Large intestine (tissue), 3 donors: ENCODE results near the gene TRAP1. TPM values are rescaled to one million over a fixed set of nuclear protein-coding genes. Genes with fewer than 3 reads are reported as not detected.

Source experiments
- DNase-seq, 2 donors: peaks; one replicate each; pipeline versions ENCODE4 v3.0.0 to v3.0.0-alpha.2; 2013
- H3K27ac ChIP-seq: one replicate; pipeline ENCODE4 v1.5.1; 2013; ENCODE audit warnings: low read length
- H3K27me3 ChIP-seq: 2 replicates; pipeline ENCODE4 v1.6.1; 2013; ENCODE audit warnings: low read length; ENCODE audit not compliant: control insufficient read depth, insufficient read depth
- H3K36me3 ChIP-seq: 2 replicates; pipeline ENCODE4 v1.6.1; 2013; ENCODE audit warnings: low read length; ENCODE audit not compliant: control insufficient read depth, insufficient read depth
- H3K4me1 ChIP-seq: one replicate; pipeline ENCODE4 v1.6.1; 2013; ENCODE audit warnings: low read length; ENCODE audit not compliant: control insufficient read depth, insufficient read depth
- H3K4me3 ChIP-seq: one replicate; pipeline ENCODE4 v1.5.1; 2013; ENCODE audit warnings: low read length
- H3K9me3 ChIP-seq: one replicate; pipeline ENCODE4 v1.6.1; 2013; ENCODE audit warnings: mild to moderate bottlenecking, low read depth, low read length, moderate library complexity; ENCODE audit not compliant: control insufficient read depth
- WGBS: methylation state at CpG from one replicate; pipeline ENCODE4 v1.1.5; 2013; ENCODE audit warnings: low lambda C conversion rate; ENCODE audit not compliant: insufficient coverage; 5-methylcytosine and 5-hydroxymethylcytosine counted together
- polyA plus RNA-seq: library from polyadenylated mRNA; unstranded; fragments of 120-200 nt; gene quantifications from one replicate; pipeline ENCODE4 v1.2.1, GENCODE V29; 2013

TRAP1 gene
- polyA plus RNA-seq, 1 donor, result 97.1 TPM

GRCh38 chr16:3729161-3730112 is 12.1 kb upstream of the TRAP1 start:
- Histone ChIP-seq H3K4me3 (no peak overlapping the region), H3K36me3 (peaks cover 65% of the 10 kb centered on the region), H3K27me3 (no peaks in the 10 kb centered on the region), H3K9me3 (peaks cover 2% of the 10 kb centered on the region), H3K27ac (no peak overlapping the region), H3K4me1 (no peaks in the 10 kb centered on the region)
- WGBS, result no CpG with 5 or more reads among the region's 49 CpGs
- DNase-seq, result no peak

DNA sequence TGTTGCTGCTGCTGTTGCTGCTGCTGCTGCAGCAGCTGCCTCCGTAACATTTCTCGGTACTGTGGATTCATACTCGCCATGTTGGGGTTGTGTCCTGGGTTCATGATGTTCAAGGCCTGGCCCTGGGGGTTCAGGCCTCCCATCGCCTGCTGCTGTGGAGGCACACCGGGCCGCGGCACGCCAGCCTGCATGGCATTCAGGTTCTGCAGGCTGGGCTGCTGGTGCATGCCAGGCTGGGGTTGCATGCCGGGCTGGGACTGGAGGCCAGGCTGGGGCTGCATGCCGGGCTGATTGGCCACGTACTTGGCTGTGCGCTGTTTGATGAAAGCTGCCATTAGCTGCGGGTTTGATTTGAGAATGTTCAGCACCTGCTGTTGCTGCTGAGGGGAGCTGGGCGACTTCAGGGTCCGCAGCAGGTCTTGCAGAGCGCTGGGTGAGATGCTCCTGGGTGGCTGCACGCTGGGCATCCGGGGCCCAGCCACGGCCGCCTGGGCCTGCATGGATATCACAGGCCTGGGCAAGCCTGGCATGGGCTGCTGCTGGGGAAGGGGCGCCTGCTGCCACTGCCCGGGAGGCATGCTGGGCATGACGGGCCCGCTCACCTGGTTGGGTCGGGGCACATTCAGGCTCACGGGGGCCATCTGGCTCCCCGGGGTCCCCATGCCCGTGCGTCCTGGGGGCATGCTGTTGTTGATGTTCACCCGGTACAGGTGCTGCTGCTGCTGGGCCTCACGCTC is 11.3 kb upstream of the TRAP1 start:
- DNase-seq, result no peak
- Histone ChIP-seq H3K4me3 (no peak overlapping the region), H3K27ac (no peak overlapping the region), H3K27me3 (no peaks in the 10 kb centered on the region), H3K9me3 (peaks cover 2% of the 10 kb centered on the region), H3K4me1 (no peaks in the 10 kb centered on the region), H3K36me3 (peaks cover 58% of the 10 kb centered on the region)
- WGBS, result no CpG with 5 or more reads among the region's 31 CpGs

- H3K27me3 ChIP-seq, result no peaks in the 10 kb centered on the region
- peaks cover 57% of the 10 kb centered on the region for H3K36me3 ChIP-seq
- peaks cover 2% of the 10 kb centered on the region for H3K9me3 ChIP-seq
- H3K4me3 ChIP-seq, result no peak overlapping the region
- no CpG with 5 or more reads among the region's 21 CpGs for WGBS
- H3K27ac ChIP-seq, result no peak overlapping the region
- no peak for DNase-seq
- H3K4me1 ChIP-seq, result no peaks in the 10 kb centered on the region
Observed at GRCh38 chr16:3727806-3728381, 10.6 kb upstream of the TRAP1 start.

DNA sequence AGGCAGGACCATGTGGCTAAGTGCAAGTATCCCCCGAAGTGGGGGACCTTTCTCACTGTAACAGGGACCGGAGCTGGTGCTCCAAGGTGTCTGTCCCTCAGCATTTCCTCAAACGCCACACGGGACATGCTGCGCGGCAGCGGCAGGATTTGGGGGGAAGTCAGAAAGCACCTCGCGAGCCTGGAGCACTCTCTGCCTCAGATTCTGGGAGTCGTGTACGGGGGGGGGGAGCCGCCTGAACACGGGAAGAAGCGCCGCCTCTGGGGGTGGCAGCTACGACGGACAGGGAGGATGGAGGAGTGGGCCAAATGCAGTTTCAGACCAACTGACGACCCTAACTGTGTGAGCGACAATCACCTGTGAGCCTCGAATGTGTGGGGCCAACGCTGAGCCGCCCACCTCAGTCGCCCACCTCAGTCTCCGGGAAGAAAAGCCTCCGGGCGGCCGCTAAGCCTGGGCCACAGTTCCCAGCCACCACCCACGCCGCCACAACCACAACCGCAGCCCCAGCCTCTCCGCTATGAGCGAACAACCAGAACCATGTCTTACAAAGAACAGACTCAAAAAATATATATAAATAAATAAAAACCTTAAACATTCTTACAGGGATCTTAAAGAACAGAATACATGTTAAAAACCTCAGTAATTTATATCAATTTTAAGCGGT is 8.8 kb upstream of the TRAP1 start:
- WGBS, result 100% methylated on average over 1 of the region's 33 CpGs
- H3K9me3 ChIP-seq, result peaks cover 2% of the 10 kb centered on the region
- DNase-seq, result no peak
- no peak overlapping the region for H3K4me3 ChIP-seq
- H3K27ac ChIP-seq, result no peak overlapping the region
- H3K27me3 ChIP-seq, result no peaks in the 10 kb centered on the region
- peaks cover 44% of the 10 kb centered on the region for H3K36me3 ChIP-seq
- no peaks in the 10 kb centered on the region for H3K4me1 ChIP-seq

DNA sequence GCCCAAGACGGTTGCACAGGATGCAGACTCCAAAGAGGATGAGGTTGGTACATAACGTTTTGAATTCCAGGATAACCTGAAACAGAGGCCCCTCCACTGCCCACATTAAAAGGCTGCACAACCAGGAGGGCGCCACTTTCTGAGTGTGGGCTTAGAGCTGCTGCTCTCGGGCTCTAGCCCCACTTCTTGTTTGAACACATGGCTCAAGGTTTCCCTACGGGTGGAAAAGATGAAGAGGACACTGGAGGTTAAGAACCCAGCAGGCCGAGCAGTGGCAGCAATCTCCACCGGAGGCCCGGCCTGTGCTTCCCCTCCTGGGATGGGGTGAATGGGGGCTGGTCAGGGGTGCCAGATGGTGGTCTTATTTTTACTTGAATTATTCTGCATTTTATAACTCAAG is 8.0 kb upstream of the TRAP1 start:
- WGBS, result no CpG with 5 or more reads among the region's 8 CpGs
- no peaks in the 10 kb centered on the region for H3K27me3 ChIP-seq
- no peak for DNase-seq
- peaks cover 2% of the 10 kb centered on the region for H3K9me3 ChIP-seq
- H3K36me3 ChIP-seq, result peaks cover 35% of the 10 kb centered on the region
- no peaks in the 10 kb centered on the region for H3K4me1 ChIP-seq
- no peak overlapping the region for H3K4me3 ChIP-seq
- H3K27ac ChIP-seq, result no peak overlapping the region

DNA sequence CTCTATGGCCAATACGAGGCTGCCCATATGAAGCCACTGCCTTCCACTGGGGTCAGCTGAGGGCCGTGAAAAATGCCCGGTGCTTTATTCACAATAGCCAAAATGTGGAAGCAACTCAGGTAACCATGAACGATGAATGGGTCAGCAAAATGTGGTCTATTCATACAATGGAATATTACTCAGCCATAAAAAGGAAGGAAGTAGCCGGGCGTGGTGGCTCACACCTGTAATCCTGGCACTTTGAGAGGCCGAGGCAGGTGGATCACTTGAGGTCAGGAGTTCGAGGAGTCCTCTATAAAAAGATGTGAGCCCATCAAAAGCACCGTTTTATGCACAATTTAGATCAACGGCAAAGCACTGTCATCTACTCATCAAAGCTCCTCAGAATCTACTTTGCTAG is 5.2 kb upstream of the TRAP1 start:
- peaks cover 6% of the 10 kb centered on the region for H3K4me1 ChIP-seq
- H3K9me3 ChIP-seq, result peaks cover 2% of the 10 kb centered on the region
- H3K36me3 ChIP-seq, result peaks cover 8% of the 10 kb centered on the region
- DNase-seq, result no peak
- no peak overlapping the region for H3K27ac ChIP-seq
- no CpG with 5 or more reads among the region's 10 CpGs for WGBS
- no peak overlapping the region for H3K4me3 ChIP-seq
- H3K27me3 ChIP-seq, result no peaks in the 10 kb centered on the region

DNA sequence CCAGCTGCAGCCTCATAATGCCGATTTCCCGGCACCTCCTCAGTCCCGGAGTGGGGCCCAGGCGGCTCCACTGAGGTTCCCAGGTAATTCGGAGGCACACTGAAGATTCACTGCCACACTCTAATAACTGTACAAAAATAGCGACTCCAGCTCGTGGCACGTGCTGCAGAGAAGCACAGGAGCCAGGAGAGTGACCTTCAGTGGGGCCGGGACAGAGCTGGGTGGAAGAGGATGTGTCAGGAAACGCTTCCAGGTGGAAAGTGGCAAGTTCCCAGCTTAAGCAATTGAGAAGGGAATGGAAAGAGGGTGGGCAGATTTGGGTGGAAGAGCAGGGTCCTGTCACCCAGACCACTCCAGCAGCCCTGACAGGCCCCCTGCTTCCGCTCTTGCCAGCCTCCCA is 3.1 kb upstream of the TRAP1 start:
- no peak overlapping the region for H3K27ac ChIP-seq
- peaks cover 6% of the 10 kb centered on the region for H3K4me1 ChIP-seq
- WGBS, result 80% methylated on average over 1 of the region's 11 CpGs
- no peaks in the 10 kb centered on the region for H3K27me3 ChIP-seq
- H3K4me3 ChIP-seq, result no peak overlapping the region
- no peaks in the 10 kb centered on the region for H3K9me3 ChIP-seq
- H3K36me3 ChIP-seq, result no peaks in the 10 kb centered on the region
- DNase-seq, result no peak

DNA sequence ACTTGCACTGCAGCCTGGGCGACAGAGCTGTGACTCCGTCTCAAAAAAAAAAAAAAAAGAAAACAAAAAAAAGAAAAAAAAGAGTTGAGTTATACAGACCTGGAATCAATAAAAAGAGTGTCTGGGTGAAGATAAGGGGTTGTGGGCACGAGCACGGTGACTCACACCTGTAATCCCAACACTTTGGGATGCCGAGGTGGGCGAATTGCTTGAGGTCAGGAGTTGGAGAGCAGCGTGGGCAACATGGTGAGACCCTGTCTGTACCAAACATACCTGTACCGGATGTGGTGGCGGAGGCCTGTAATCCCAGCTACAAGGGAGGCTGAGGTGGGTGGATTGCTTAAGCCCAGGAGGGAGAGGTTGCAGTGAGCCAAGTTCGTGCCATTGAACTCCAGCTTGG is 1.3 kb upstream of the TRAP1 start:
- no peaks in the 10 kb centered on the region for H3K9me3 ChIP-seq
- H3K27ac ChIP-seq, result no peak overlapping the region
- H3K4me3 ChIP-seq, result no peak overlapping the region
- H3K4me1 ChIP-seq, result peaks cover 8% of the 10 kb centered on the region
- no peaks in the 10 kb centered on the region for H3K27me3 ChIP-seq
- peaks cover 5% of the 10 kb centered on the region for H3K36me3 ChIP-seq
- 89% methylated on average over 2 of the region's 10 CpGs for WGBS
- DNase-seq, result no peak

GRCh38 chr16:3718019-3718391 is 681 bp upstream of the TRAP1 start:
- no peak for DNase-seq
- Histone ChIP-seq H3K9me3 (no peaks in the 10 kb centered on the region), H3K4me3 (peak overlapping the region; percentile 68), H3K4me1 (peaks cover 14% of the 10 kb centered on the region), H3K36me3 (peaks cover 9% of the 10 kb centered on the region), H3K27ac (peak overlapping the region; percentile 64), H3K27me3 (no peaks in the 10 kb centered on the region)
- 0% methylated on average over 3 of the region's 5 CpGs for WGBS

- Histone ChIP-seq H3K27ac (peak overlapping the region; percentile 74), H3K27me3 (no peaks in the 10 kb centered on the region), H3K9me3 (no peaks in the 10 kb centered on the region), H3K4me3 (peak overlapping the region; percentile 95), H3K36me3 (peaks cover 9% of the 10 kb centered on the region), H3K4me1 (peaks cover 21% of the 10 kb centered on the region)
- DNase-seq, result peak in 1 of 2 donors; percentile 48
- WGBS, result no CpG with 5 or more reads among the region's 34 CpGs
Observed at GRCh38 chr16:3716831-3717234, 491 bp downstream of the TRAP1 start.
